NT2/D1 (cell line): ENCODE measurements around the gene EEFSEC.

ENCODE experiments used
- DNase-seq: peaks from one replicate; pipeline ENCODE4 v3.0.0-alpha.2; 2011; ENCODE audit warnings: low read depth, low spot score
- H3K27me3 ChIP-seq: 2 replicates; pipeline ENCODE4 v1.6.0; 2011; ENCODE audit warnings: mild to moderate bottlenecking; ENCODE audit not compliant: insufficient read length, insufficient read depth
- H3K36me3 ChIP-seq: 2 replicates; pipeline ENCODE4 v1.6.1; 2011; ENCODE audit warnings: mild to moderate bottlenecking, low read length, mixed read lengths; ENCODE audit not compliant: insufficient read depth, insufficient read length
- H3K4me1 ChIP-seq: 2 replicates; pipeline ENCODE4 v1.5.1; 2011; ENCODE audit not compliant: insufficient read depth, insufficient read length
- H3K4me3 ChIP-seq: 2 replicates; pipeline ENCODE4 v1.5.1; 2011; ENCODE audit warnings: low read depth; ENCODE audit not compliant: insufficient read length
- H3K9ac ChIP-seq: 2 replicates; pipeline ENCODE4 v1.6.0; 2011; ENCODE audit warnings: low read depth; ENCODE audit not compliant: insufficient read length
- H3K9me3 ChIP-seq: 2 replicates; pipeline ENCODE4 v1.5.1; 2011; ENCODE audit warnings: mild to moderate bottlenecking, low read length; ENCODE audit not compliant: insufficient read depth
- SUZ12 ChIP-seq: IDR thresholded peaks from 2 replicates; pipeline ENCODE4 v1.6.1; 2011; ENCODE audit not compliant: insufficient read length, insufficient read depth; ENCODE audit errors: extremely low read depth
- YY1 ChIP-seq: IDR thresholded peaks from 2 replicates; pipeline ENCODE4 v1.6.1; 2011; ENCODE audit not compliant: insufficient read length, insufficient read depth
- ZNF274 ChIP-seq: IDR thresholded peaks from 2 replicates; pipeline ENCODE4 v1.6.1; 2011; ENCODE audit warnings: mild to moderate bottlenecking, low read depth, low read length

The EEFSEC gene

DNA sequence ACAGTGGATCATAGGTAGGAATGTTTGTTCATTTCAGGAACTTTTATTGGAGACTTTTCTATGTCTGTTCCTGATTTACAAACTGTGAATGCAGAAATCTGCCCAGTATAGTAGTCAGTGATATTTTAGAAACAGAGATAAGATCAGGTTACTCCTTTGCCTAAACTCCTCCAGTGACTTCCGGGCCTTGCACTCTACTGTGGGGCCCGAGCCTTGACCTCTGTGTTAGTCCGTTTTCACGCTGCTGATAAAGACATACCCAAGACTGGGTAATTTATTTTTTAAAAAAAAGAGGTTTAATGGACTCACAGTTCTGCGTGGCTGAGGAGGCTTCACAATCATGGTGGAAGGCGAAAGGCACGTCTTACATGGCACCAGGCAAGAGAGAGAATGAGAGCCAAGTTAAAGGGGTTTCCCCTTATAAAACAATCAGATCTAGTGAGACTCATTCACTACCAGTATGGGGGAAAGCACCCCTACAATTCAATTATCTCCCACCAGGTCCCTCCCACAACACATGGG, 186.3 kb downstream of the EEFSEC start:
- no peak for TF ChIP-seq ZNF274
- no peak for TF ChIP-seq SUZ12
- no peak for TF ChIP-seq YY1
- Histone ChIP-seq H3K9ac (no peak overlapping the region), H3K9me3 (no peaks in the 10 kb centered on the region), H3K4me1 (peaks cover 17% of the 10 kb centered on the region), H3K4me3 (no peak overlapping the region), H3K27me3 (no peaks in the 10 kb centered on the region), H3K36me3 (peaks cover 12% of the 10 kb centered on the region)
- no peak for DNase-seq

DNA sequence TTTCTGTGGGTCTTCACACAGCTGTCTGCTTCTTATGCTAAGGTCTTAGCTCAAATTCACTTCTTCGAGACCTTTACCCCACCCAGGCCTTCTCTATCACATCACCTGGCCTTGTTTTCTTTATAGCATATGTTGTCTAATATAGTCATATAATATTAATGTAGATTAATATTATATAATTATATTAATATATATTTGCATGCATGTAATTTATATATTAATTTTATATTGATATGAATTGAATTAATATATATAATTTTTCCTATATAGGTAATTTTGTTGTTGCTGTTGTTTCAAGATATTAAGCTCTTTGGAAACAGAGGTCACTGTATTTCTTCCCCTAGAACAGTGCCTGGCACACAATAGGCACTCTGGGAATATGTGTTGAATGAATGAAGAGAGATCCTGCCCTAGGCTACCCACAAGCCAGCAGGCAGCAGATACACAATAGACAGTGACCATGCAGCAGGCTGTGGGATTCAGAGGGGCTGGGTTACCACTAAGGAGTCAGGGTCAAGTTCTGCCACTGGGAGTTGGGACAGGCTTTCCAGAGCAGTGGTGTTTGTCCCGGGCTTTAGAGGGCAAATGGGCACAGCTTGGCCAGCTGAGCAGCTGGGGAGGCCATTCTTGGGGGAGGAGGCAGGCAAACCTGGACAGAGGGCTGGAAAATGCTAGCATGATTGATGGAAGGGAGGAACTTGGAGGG, 187.1 kb downstream of the EEFSEC start:
- peaks cover 12% of the 10 kb centered on the region for H3K36me3 ChIP-seq
- H3K9me3 ChIP-seq, result no peaks in the 10 kb centered on the region
- peaks cover 17% of the 10 kb centered on the region for H3K4me1 ChIP-seq
- no peak overlapping the region for H3K4me3 ChIP-seq
- H3K9ac ChIP-seq, result no peak overlapping the region
- no peak for DNase-seq
- TF ChIP-seq SUZ12 (no peak), YY1 (no peak), ZNF274 (no peak)
- H3K27me3 ChIP-seq, result no peaks in the 10 kb centered on the region

DNA sequence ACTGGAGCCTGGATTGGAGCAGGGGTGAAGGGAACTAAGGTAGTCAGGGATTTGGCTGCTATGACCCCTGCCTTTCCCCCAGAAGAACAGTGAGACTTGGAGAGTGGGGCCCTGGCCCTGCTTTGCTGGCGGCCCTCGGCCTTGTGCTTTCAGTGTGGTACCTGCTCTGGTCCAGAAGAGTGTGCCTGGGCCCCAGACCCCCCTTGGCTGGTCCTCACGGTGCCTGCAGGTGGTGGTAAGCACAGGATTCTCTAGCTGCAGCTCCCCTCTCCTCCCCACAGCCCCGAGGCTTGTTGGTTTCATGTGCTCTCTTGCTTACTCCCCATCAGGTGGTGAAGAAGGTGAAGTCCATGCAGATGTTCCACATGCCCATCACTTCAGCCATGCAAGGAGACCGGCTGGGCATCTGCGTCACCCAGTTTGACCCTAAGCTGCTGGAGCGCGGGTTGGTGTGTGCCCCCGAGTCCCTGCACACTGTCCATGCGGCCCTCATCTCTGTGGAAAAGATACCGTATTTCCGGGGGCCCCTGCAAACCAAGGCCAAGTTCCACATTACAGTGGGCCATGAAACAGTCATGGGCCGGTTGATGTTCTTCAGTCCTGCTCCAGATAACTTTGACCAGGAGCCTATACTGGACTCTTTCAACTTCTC, 187.7 kb downstream of the EEFSEC start:
- Histone ChIP-seq H3K4me3 (no peak overlapping the region), H3K9me3 (no peaks in the 10 kb centered on the region), H3K9ac (no peak overlapping the region), H3K27me3 (no peaks in the 10 kb centered on the region), H3K4me1 (peaks cover 12% of the 10 kb centered on the region), H3K36me3 (peaks cover 12% of the 10 kb centered on the region)
- TF ChIP-seq YY1 (no peak), ZNF274 (no peak), SUZ12 (no peak)
- DNase-seq, result no peak

DNA sequence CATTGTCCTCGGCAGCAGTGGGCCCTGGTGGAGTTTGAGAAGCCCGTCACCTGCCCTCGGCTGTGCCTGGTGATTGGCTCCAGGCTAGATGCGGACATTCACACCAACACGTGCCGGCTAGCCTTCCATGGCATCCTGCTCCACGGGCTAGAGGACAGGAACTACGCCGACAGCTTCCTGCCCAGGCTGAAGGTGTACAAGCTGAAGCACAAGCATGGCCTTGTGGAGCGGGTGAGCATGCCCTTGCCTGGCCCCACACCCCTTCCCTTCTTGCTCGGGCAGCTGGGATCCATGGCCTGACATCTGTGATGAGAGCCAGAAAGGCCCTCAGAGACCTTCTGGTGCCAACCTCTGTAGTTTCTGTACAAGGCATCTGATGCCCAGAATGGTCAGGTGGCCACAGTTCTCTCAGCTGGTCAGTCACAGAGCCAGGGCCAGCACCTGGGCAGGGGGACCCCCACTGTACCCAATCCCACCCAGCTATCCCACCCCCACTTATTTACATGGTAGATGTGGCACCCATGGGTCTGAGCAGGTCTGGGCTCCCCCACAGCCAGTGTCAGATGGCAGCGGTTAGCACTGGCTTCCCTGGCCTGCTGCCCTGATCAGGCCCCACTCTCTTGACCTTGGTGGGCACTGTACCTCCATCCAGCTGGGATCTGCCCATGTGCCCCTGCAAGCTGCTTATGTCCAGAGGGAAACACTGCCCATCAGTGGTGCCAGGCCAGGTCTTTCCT, 188.5 kb downstream of the EEFSEC start:
- no peak overlapping the region for H3K4me3 ChIP-seq
- H3K27me3 ChIP-seq, result no peaks in the 10 kb centered on the region
- H3K9ac ChIP-seq, result no peak overlapping the region
- DNase-seq, result no peak
- peaks cover 12% of the 10 kb centered on the region for H3K4me1 ChIP-seq
- H3K36me3 ChIP-seq, result peaks cover 12% of the 10 kb centered on the region
- no peak for TF ChIP-seq ZNF274
- TF ChIP-seq SUZ12, result no peak
- H3K9me3 ChIP-seq, result no peaks in the 10 kb centered on the region

DNA sequence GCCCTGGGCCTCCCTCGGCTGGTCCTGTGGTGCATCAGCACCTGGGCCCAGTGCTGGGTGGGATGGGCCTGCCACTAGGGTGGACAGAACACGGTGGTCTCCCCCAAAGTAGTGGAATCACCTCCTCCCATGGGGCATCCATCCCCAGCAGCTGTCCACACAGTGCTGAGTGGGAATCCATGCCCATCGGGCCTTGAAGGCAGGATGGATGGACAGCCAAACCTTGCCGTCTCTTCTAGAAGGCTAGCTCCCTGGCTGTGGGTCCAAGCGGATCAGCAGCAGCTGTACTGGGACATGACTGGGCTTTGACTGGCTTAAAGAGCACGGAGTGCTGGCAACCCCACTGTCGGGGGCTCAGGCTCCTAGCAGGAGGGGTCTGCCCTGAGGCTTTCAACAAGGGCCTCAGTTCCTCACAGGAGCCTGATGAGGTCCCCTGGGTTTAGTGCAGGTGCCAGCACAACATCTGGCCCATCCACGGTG, 189.5 kb downstream of the EEFSEC start:
- Histone ChIP-seq H3K4me1 (peaks cover 12% of the 10 kb centered on the region), H3K4me3 (no peak overlapping the region), H3K9me3 (no peaks in the 10 kb centered on the region), H3K27me3 (no peaks in the 10 kb centered on the region), H3K9ac (no peak overlapping the region), H3K36me3 (peaks cover 12% of the 10 kb centered on the region)
- TF ChIP-seq SUZ12 (no peak), ZNF274 (no peak), YY1 (no peak)
- no peak for DNase-seq

DNA sequence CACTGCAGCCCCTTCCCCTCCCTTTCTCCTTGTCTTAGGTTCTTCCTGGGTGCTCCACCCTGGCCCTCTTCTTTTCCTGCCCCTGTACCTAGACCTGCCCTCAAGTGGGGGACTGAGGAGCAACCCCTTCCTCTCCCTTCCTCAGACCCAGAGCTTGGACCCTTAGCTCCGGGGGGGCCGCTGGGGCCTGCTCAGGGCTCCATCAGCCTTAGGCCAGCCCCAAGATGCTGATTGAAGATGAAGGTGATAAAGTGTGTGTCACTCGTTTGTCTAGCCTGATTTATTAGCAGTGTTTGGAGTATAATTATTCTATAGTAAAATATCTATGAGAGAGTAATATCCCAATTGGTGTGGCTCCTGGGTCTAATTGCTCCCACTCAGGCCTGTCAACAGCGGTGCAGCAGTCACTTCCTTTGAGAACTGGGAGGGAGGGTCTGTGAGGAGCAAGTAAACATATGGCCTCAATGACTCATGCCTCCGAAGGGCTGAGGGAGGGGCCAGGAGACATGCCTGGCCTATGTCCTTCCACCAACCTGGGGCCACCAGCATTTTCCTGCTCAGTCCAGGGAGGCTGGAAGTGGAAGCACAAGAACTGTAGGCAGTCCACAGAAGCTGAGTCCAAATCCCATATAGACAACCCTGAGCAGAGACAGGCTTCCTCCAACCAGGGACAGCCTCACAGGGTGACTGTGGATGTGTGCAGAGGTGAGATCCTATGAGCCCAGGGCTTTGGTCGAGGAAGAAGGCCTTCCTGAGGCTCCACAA, 190.2 kb downstream of the EEFSEC start:
- H3K4me3 ChIP-seq, result no peak overlapping the region
- TF ChIP-seq SUZ12 (no peak), ZNF274 (no peak), YY1 (no peak)

More for the DNA sequence above, 190.2 kb downstream of the EEFSEC start:
- peak; percentile 48 for DNase-seq
- peaks cover 12% of the 10 kb centered on the region for H3K36me3 ChIP-seq
- no peak overlapping the region for H3K9ac ChIP-seq
- H3K4me1 ChIP-seq, result peaks cover 12% of the 10 kb centered on the region
- H3K9me3 ChIP-seq, result no peaks in the 10 kb centered on the region
- no peaks in the 10 kb centered on the region for H3K27me3 ChIP-seq
